ENCODE data around the gene BRCC3. TPM values are rescaled to one million over a fixed set of nuclear protein-coding genes. Genes with fewer than 3 reads are reported as not detected.

The BRCC3 gene
- total and polyA plus RNA-seq, 2 donors (not counting 3 experiments of a cell fraction or from before 2014, with no cell fraction given) = 12.4 to 25.5 TPM

GRCh38 chrX:155070038-155070437, 1.3 kb upstream of the BRCC3 start:
- Histone ChIP-seq H3K9me3 (replicated peaks; ENCODE audit: control insufficient read depth, insufficient read depth, low read length) (no peaks in the 10 kb centered on the region), H3K4me3 (replicated peaks in 1 of 3; ENCODE audit: insufficient read depth in 1 of 3, low read depth in 1 of 3, low read length in 3 of 3) (peak overlapping the region; percentile 63 to 92 (median 65)), H3K36me3 (ENCODE audit: control insufficient read depth in 2 of 2, extremely low read depth in 1 of 2, insufficient read depth in 2 of 2, low read length in 2 of 2) (no peaks in the 10 kb centered on the region), H2AFZ (ENCODE audit: low read depth, low read length) (peak overlapping the region; percentile 48), H3K9me1 (replicated peaks; ENCODE audit: control insufficient read depth, extremely low read depth, insufficient read depth, low read length) (no peaks in the 10 kb centered on the region), H4K20me1 (replicated peaks; ENCODE audit: control insufficient read depth, extremely low read depth, insufficient read depth, low read length) (no peaks in the 10 kb centered on the region), H3K4me1 (ENCODE audit: control insufficient read depth, extremely low read depth, insufficient read depth, low read length) (peaks cover 20% of the 10 kb centered on the region), H3K27ac (ENCODE audit: insufficient read depth, low read depth, low read length) (peak overlapping the region; percentile 66), H3K27me3 (ENCODE audit: control insufficient read depth in 2 of 2, insufficient read depth in 2 of 2, low read length in 2 of 2) (no peaks in the 10 kb centered on the region), H3K4me2 (ENCODE audit: insufficient read depth, low read length) (peak overlapping the region; percentile 92), H3K9ac (replicated peaks; ENCODE audit: extremely low read depth, insufficient read depth, low read length) (peak overlapping the region; percentile 92), H3K79me2 (ENCODE audit: control insufficient read depth, insufficient read depth, low read length) (peaks cover 45% of the 10 kb centered on the region)
- DNase-seq (ENCODE audit: low read depth, low spot score) (no peak), FAIRE-seq (no peak)
- ChIA-PET CTCF (interaction anchor here (0.9 kb wide), 1 partner anchor 16 kb away, joined by 3 read pairs; no protein-coding TSS in a partner anchor), POLR2A (no interaction called here)
- dilution Hi-C loops (cut with MboI; ENCODE audit: extremely low pct_ligation_motif_present, low sequenced_read_pairs) (no loop called here), intact Hi-C loops (cut with micrococcal nuclease) (no loop called here)
- TF ChIP-seq POLR2A (IDR thresholded peaks at IDR 0.05; ENCODE audit: low read depth, low read length) (no peak), CTCF (IDR thresholded peaks at IDR 0.05; ENCODE audit: extremely low read depth in 1 of 2, insufficient read depth in 1 of 2, low read depth in 1 of 2, low read length in 2 of 2) (no peak)
- no TSS peak for BruUV-seq (replicated peaks)

- Histone ChIP-seq H4K20me1 (replicated peaks; ENCODE audit: control insufficient read depth, extremely low read depth, insufficient read depth, low read length) (no peaks in the 10 kb centered on the region), H3K9me3 (replicated peaks; ENCODE audit: control insufficient read depth, insufficient read depth, low read length) (no peaks in the 10 kb centered on the region), H3K9me1 (replicated peaks; ENCODE audit: control insufficient read depth, extremely low read depth, insufficient read depth, low read length) (no peaks in the 10 kb centered on the region), H3K79me2 (ENCODE audit: control insufficient read depth, insufficient read depth, low read length) (peaks cover 45% of the 10 kb centered on the region), H3K27ac (ENCODE audit: insufficient read depth, low read depth, low read length) (peak overlapping the region; percentile 66), H3K9ac (replicated peaks; ENCODE audit: extremely low read depth, insufficient read depth, low read length) (peak overlapping the region; percentile 92), H3K4me3 (replicated peaks in 1 of 3; ENCODE audit: insufficient read depth in 1 of 3, low read depth in 1 of 3, low read length in 3 of 3) (peak overlapping the region; percentile 63 to 92 (median 65)), H3K27me3 (ENCODE audit: control insufficient read depth in 2 of 2, insufficient read depth in 2 of 2, low read length in 2 of 2) (no peaks in the 10 kb centered on the region), H3K4me2 (ENCODE audit: insufficient read depth, low read length) (peak overlapping the region; percentile 92), H3K36me3 (ENCODE audit: control insufficient read depth in 2 of 2, extremely low read depth in 1 of 2, insufficient read depth in 2 of 2, low read length in 2 of 2) (no peaks in the 10 kb centered on the region), H3K4me1 (ENCODE audit: control insufficient read depth, extremely low read depth, insufficient read depth, low read length) (peaks cover 20% of the 10 kb centered on the region), H2AFZ (ENCODE audit: low read depth, low read length) (peak overlapping the region; percentile 48)
- TSS peak; percentile 60 for BruUV-seq (replicated peaks)
- ChIA-PET CTCF (interaction anchor here (0.9 kb wide), 1 partner anchor 16 kb away, joined by 3 read pairs; no protein-coding TSS in a partner anchor), POLR2A (no interaction called here)
- dilution Hi-C loops (cut with MboI; ENCODE audit: extremely low pct_ligation_motif_present, low sequenced_read_pairs) (no loop called here), intact Hi-C loops (cut with micrococcal nuclease) (no loop called here)
- TF ChIP-seq GATA2 (IDR thresholded peaks at IDR 0.05; ENCODE audit: insufficient read depth, insufficient read length, low read depth, low read length) (no peak), MAX (IDR thresholded peaks at IDR 0.05; ENCODE audit: insufficient read depth, insufficient read length) (no peak), FOS (IDR thresholded peaks at IDR 0.05; ENCODE audit: borderline replicate concordance, insufficient read depth, low read length) (no peak), MYC (IDR thresholded peaks at IDR 0.05; ENCODE audit: low read depth, low read length) (no peak), JUN (IDR thresholded peaks at IDR 0.05; ENCODE audit: borderline replicate concordance, insufficient read depth, insufficient read length, low read depth) (no peak), CTCF (IDR thresholded peaks at IDR 0.05; ENCODE audit: extremely low read depth in 1 of 2, insufficient read depth in 1 of 2, low read depth in 1 of 2, low read length in 2 of 2) (no peak), POLR2A (IDR thresholded peaks at IDR 0.05; ENCODE audit: low read depth, low read length) (no peak), EZH2 (IDR thresholded peaks at IDR 0.05; ENCODE audit: borderline replicate concordance, low read depth, low read length, severe bottlenecking) (no peak), POLR2AphosphoS5 (IDR thresholded peaks at IDR 0.05; ENCODE audit: insufficient read depth, low read depth, low read length) (no peak)
- DNase-seq (ENCODE audit: low read depth, low spot score) = peak; percentile 28
- no peak for FAIRE-seq
Observed at GRCh38 chrX:155070663-155070974, 689 bp upstream of the BRCC3 start.

Measured in endothelial cell of umbilical vein (primary cell).